B cell (primary cell): Measurements from ENCODE around the gene SNX10. TPM values are rescaled to one million over a fixed set of nuclear protein-coding genes. Genes with fewer than 3 reads are reported as not detected.
A peak's percentile ranks its signal among the peaks of the same experiment; 100 is the strongest.

ENCODE experiments used
- ATAC-seq: fragments of 200-7000 bp; cut with Tn5 transposase; one replicate; pipeline ENCODE4 v1.10.0; 2021; ENCODE audit warnings: low read depth, mild to moderate bottlenecking, moderate number of reproducible peaks, moderate library complexity
- CTCF ChIA-PET: fragments of 350-600 bp; sonication (Branson Sonifier 250); formaldehyde crosslinking; loops from one replicate; lab custom pipeline; 2021; ENCODE audit warnings: antibody characterized with exemption, inconsistent platforms; lab: Charles Lee
- POLR2A ChIA-PET: fragments of 350-600 bp; sonication (Branson Sonifier 250); formaldehyde crosslinking; loops from one replicate; lab custom pipeline; 2021; ENCODE audit warnings: antibody characterized with exemption; lab: Charles Lee
- DNase-seq: peaks from one replicate; pipeline ENCODE4 v3.0.0; 2013
- H2AFZ ChIP-seq: 2 replicates; pipeline ENCODE4 v1.6.1; 2012; ENCODE audit warnings: mild to moderate bottlenecking, low read depth, low read length; ENCODE audit not compliant: insufficient read depth, poor library complexity, severe bottlenecking
- H3K27ac ChIP-seq, 2 donors: 1 replicate in 1 of 2; 2 replicates in 1 of 2; pipeline ENCODE4 v1.5.1; 2012 to 2013; ENCODE audit warnings: low read length in 2 of 2, mild to moderate bottlenecking in 2 of 2, moderate library complexity in 1 of 2
- H3K27me3 ChIP-seq, 4 experiments: fragments of 200-600 bp in 1 of 4; sonication (generic) in 1 of 4; replicated peaks in 1 of 4; 1 replicate in 2 of 4; 2 replicates in 2 of 4; pipeline versions ENCODE4 v1.6.1 to v1.7.0; 2013 to 2016; ENCODE audit warnings: low read length in 3 of 4, mild to moderate bottlenecking in 2 of 4, mixed read lengths in 1 of 4, moderate library complexity in 1 of 4; ENCODE audit not compliant: insufficient read depth in 4 of 4, control insufficient read depth in 3 of 4; ENCODE audit errors: control extremely low read depth in 1 of 4
- H3K36me3 ChIP-seq, 2 experiments: replicated peaks in 1 of 2; 1 replicate in 1 of 2; 2 replicates in 1 of 2; pipeline versions ENCODE4 v1.6.1 to v1.7.1; 2013; ENCODE audit warnings: low read length in 1 of 2; ENCODE audit not compliant: insufficient read depth in 2 of 2, control insufficient read depth in 1 of 2; ENCODE audit errors: control extremely low read depth in 1 of 2, extremely low read depth in 1 of 2
- H3K4me1 ChIP-seq, 2 donors: fragments of 200-600 bp in 1 of 2; sonication (generic) in 1 of 2; 1 replicate in 1 of 2; 2 replicates in 1 of 2; pipeline versions ENCODE4 v1.5.1 to v1.6.1; 2013 to 2017; ENCODE audit warnings: low read length in 2 of 2; ENCODE audit not compliant: control insufficient read depth in 2 of 2, insufficient read depth in 2 of 2
- H3K4me2 ChIP-seq: replicated peaks from 2 replicates; pipeline ENCODE3; 2012; ENCODE audit warnings: mild to moderate bottlenecking, low read depth, low read length; ENCODE audit not compliant: poor library complexity, severe bottlenecking
- H3K4me3 ChIP-seq, 5 experiments: fragments of 200-600 bp in 1 of 5; sonication (generic) in 1 of 5; 1 replicate in 3 of 5; 2 replicates in 2 of 5; pipeline versions ENCODE4 v1.5.1 to v1.7.0; 2011 to 2016; ENCODE audit warnings: low read length in 4 of 5, mild to moderate bottlenecking in 4 of 5, low read depth in 2 of 5, control low read depth in 1 of 5, moderate library complexity in 1 of 5; ENCODE audit not compliant: insufficient read depth in 1 of 5; ENCODE audit errors: control extremely low read depth in 1 of 5, extremely low read depth in 1 of 5
- H3K79me2 ChIP-seq: fragments of 200-600 bp; sonication (generic); one replicate; pipeline ENCODE4 v1.6.0; 2016; ENCODE audit warnings: low read length; ENCODE audit not compliant: control insufficient read depth, insufficient read depth
- H3K9ac ChIP-seq: fragments of 200-600 bp; sonication (generic); 2 replicates; pipeline ENCODE4 v1.6.1; 2017; ENCODE audit warnings: mild to moderate bottlenecking, low read length, moderate library complexity
- H3K9me3 ChIP-seq, 3 donors: one replicate each; pipeline versions ENCODE4 v1.6.1 to v1.7.1; 2013; ENCODE audit warnings: low read length in 2 of 3; ENCODE audit not compliant: control insufficient read depth in 2 of 3, insufficient read depth in 1 of 3; ENCODE audit errors: control extremely low read depth in 1 of 3
- H4K20me1 ChIP-seq: 2 replicates; pipeline ENCODE4 v1.6.0; 2012; ENCODE audit warnings: mild to moderate bottlenecking, low read length; ENCODE audit not compliant: insufficient read depth, control insufficient read depth, poor library complexity, severe bottlenecking
- H3K27ac Mint-ChIP-seq: one replicate; pipeline ENCODE4 v1.8.0; 2021; ENCODE audit warnings: mixed read lengths
- H3K27me3 Mint-ChIP-seq: one replicate; pipeline ENCODE4 v1.8.0; 2021; ENCODE audit warnings: mixed read lengths
- H3K4me1 Mint-ChIP-seq: one replicate; pipeline ENCODE4 v1.8.0; 2021; ENCODE audit warnings: mixed read lengths
- H3K4me3 Mint-ChIP-seq: one replicate; pipeline ENCODE4 v1.8.0; 2021; ENCODE audit warnings: mixed read lengths
- H3K9me3 Mint-ChIP-seq: one replicate; pipeline ENCODE4 v1.8.0; 2022; ENCODE audit warnings: mixed read lengths; ENCODE audit not compliant: insufficient read depth
- CTCF ChIP-seq: fragments of 200-600 bp; IDR thresholded peaks from one replicate; pipeline ENCODE4 v1.8.0; 2022; ENCODE audit warnings: antibody characterized with exemption, mild to moderate bottlenecking
- EZH2 ChIP-seq: IDR thresholded peaks from 2 replicates; pipeline ENCODE4 v1.6.1; 2012; ENCODE audit warnings: borderline replicate concordance, low read depth, mild to moderate bottlenecking, moderate library complexity, low read length; ENCODE audit not compliant: insufficient read depth, poor library complexity, severe bottlenecking
- WGBS: methylation state at CpG from one replicate; pipeline ENCODE4 v1.1.5; 2013; ENCODE audit warnings: missing lambda C conversion rate; ENCODE audit not compliant: insufficient coverage; 5-methylcytosine and 5-hydroxymethylcytosine counted together
- intact Hi-C: fragments of 100-400 bp; cut with micrococcal nuclease; formaldehyde crosslinking; loops from one replicate; pipeline ENCODE4 v1.10.0; 2022
- polyA plus RNA-seq: library from polyadenylated mRNA; depleted of rRNA; stranded (reverse); fragments of >200 nt; gene quantifications from 2 replicates; pipeline ENCODE4 v1.2.3, GENCODE V29; 2012
- total RNA-seq, 2 donors: library from RNA; stranded (reverse); fragments of 120-200 nt in 1 of 2; gene quantifications; 1 replicate in 1 of 2; 2 replicates in 1 of 2; pipeline versions ENCODE4 v1.2.3 to v1.2.4, GENCODE V29; 2013 to 2022

Gene SNX10
- total and polyA plus RNA-seq, 2 donors (not counting 1 experiment from before 2014, with no cell fraction given) = 26.5 to 29.2 TPM

DNA sequence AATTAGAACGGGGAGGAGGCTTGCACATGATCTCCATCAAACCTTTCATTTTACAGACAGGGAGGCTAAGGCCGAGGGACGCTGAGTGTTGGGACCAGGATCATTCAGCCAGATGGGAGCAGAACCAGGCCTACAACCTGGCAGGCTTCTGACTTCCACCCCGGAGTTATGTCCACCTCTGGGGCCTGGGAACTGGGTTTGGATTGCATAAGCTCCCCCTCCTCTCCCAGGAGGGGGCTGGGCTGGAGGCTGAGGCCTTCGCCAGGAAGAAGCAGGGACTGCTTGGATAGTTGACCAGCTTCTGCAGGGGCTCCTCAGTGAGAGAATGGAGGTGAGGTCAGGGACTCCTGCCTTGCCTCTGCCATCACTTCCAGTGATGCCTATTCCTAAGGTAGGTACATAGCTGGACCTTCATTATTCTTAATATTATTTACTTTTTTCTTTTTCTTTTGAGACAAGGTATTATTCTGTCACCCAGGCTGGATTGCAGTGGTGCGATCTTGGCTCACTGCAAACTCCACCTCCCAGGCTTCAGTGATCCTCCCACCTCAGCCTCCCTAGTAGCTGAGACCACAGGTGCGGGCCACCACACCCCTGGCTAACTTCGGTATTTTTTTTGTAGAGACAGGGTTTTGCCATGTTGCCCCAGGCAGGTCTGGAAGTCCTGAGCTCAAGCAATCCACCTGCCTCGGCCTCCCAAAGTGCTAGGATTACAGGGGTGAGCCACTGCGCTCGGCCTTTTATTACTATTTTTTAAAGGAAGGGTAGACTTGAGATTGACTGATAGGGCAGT lies 1.3 kb downstream of the SNX10 start:
- Histone ChIP-seq H3K4me2 (peak overlapping the region; percentile 85), H2AFZ (peak overlapping the region; percentile 95), H4K20me1 (peaks cover 4% of the 10 kb centered on the region), H3K4me3 (peak overlapping the region; percentile 89 to 96 (median 90)), H3K79me2 (peaks cover 57% of the 10 kb centered on the region), H3K36me3 (peaks cover 1 to 14% of the 10 kb centered on the region in 2 experiments), H3K27ac (peak overlapping the region; percentile 60 to 82), H3K27me3 (no peaks in the 10 kb centered on the region), H3K9me3 (no peaks in the 10 kb centered on the region), H3K9ac (peak overlapping the region; percentile 96), H3K4me1 (peaks cover 48 to 58% of the 10 kb centered on the region in 2 donors)
- POLR2A ChIA-PET = interaction anchor here (0.6 to 1.5 kb wide), 4 partner anchors 21 to 93 kb away, joined by 3 to 5 read pairs (median 4); partner anchors contain the start of genes CBX3 and HNRNPA2B1
- DNase-seq = peak; percentile 28
- intact Hi-C loops = loop anchor here (1.0 to 5.0 kb wide), 8 partner anchors 14 to 374 kb away; partner anchors contain the start of genes CBX3 and HNRNPA2B1
- peak overlapping the region; percentile 94 for H3K4me3 Mint-ChIP-seq
- no peaks in the 10 kb centered on the region for H3K27me3 Mint-ChIP-seq
- no peak for ATAC-seq
- peak overlapping the region; percentile 91 for H3K27ac Mint-ChIP-seq
- peaks cover 50% of the 10 kb centered on the region for H3K4me1 Mint-ChIP-seq
- WGBS = 73% methylated on average over 5 of the region's 11 CpGs
- TF ChIP-seq EZH2 (no peak), CTCF (no peak)
- no peaks in the 10 kb centered on the region for H3K9me3 Mint-ChIP-seq
- CTCF ChIA-PET = interaction anchor here (1.2 to 11.3 kb wide), 6 partner anchors 13 to 203 kb away, joined by 3 to 190 read pairs (median 10); no protein-coding TSS in a partner anchor
